ENCODE measurements around the gene HDAC8. TPM values are rescaled to one million over a fixed set of nuclear protein-coding genes. Genes with fewer than 3 reads are reported as not detected.

Gene HDAC8
- total and polyA plus RNA-seq, 9 donors = 16.9 to 33.7 (median 24.2) TPM

GRCh38 chrX:72366701-72367454, 205.8 kb downstream of the HDAC8 start:
- TF ChIP-seq EP300 (IDR thresholded peaks at IDR 0.05) = no peak
- no peak for TF ChIP-seq CTCF (IDR thresholded peaks at IDR 0.05)
- TF ChIP-seq POLR2A (IDR thresholded peaks at IDR 0.05) = no peak
- H3K4me1 ChIP-seq (ENCODE audit: insufficient read depth) = no peaks in the 10 kb centered on the region
- 71 to 77% (median 75%) methylated on average over 10 of the region's 10 CpGs for WGBS, 3 donors
- no peak overlapping the region for H3K27ac ChIP-seq
- H3K9me3 ChIP-seq = no peaks in the 10 kb centered on the region
- H3K4me3 ChIP-seq = no peak overlapping the region
- no peaks in the 10 kb centered on the region for H3K36me3 ChIP-seq
- no peak for DNase-seq
- H3K27me3 ChIP-seq = no peaks in the 10 kb centered on the region
- intact Hi-C loops (cut with DNase I) = no loop called here

- Histone ChIP-seq H3K4me1 (ENCODE audit: insufficient read depth) (no peaks in the 10 kb centered on the region), H3K27me3 (no peaks in the 10 kb centered on the region), H3K36me3 (no peaks in the 10 kb centered on the region), H3K9me3 (no peaks in the 10 kb centered on the region), H3K27ac (no peak overlapping the region), H3K4me3 (no peak overlapping the region)
- 68 to 76% (median 74%) methylated on average over 4 of the region's 4 CpGs for WGBS, 3 donors
- no peak for DNase-seq
- intact Hi-C loops (cut with DNase I) = no loop called here
- TF ChIP-seq EP300 (IDR thresholded peaks at IDR 0.05) (no peak), POLR2A (IDR thresholded peaks at IDR 0.05) (no peak), CTCF (IDR thresholded peaks at IDR 0.05) (no peak)
Measured at GRCh38 chrX:72366178-72366577, 206.5 kb downstream of the HDAC8 start.

GRCh38 chrX:72365126-72365525, 207.5 kb downstream of the HDAC8 start:
- Histone ChIP-seq H3K27me3 (no peaks in the 10 kb centered on the region), H3K27ac (no peak overlapping the region), H3K4me3 (no peak overlapping the region), H3K4me1 (ENCODE audit: insufficient read depth) (no peaks in the 10 kb centered on the region), H3K9me3 (no peaks in the 10 kb centered on the region), H3K36me3 (no peaks in the 10 kb centered on the region)
- WGBS, 3 donors = 67 to 74% (median 67%) methylated on average over 2 of the region's 2 CpGs
- intact Hi-C loops (cut with DNase I) = no loop called here
- no peak for TF ChIP-seq EP300 (IDR thresholded peaks at IDR 0.05)
- no peak for TF ChIP-seq POLR2A (IDR thresholded peaks at IDR 0.05)
- no peak for TF ChIP-seq CTCF (IDR thresholded peaks at IDR 0.05)
- no peak for DNase-seq

- WGBS, 3 donors = 82 to 89% (median 87%) methylated on average over 4 of the region's 4 CpGs
- Histone ChIP-seq H3K27ac (no peak overlapping the region), H3K27me3 (no peaks in the 10 kb centered on the region), H3K36me3 (no peaks in the 10 kb centered on the region), H3K9me3 (no peaks in the 10 kb centered on the region), H3K4me1 (ENCODE audit: insufficient read depth) (no peaks in the 10 kb centered on the region), H3K4me3 (no peak overlapping the region)
- no peak for DNase-seq
- intact Hi-C loops (cut with DNase I) = no loop called here
- TF ChIP-seq EP300 (IDR thresholded peaks at IDR 0.05) (no peak), POLR2A (IDR thresholded peaks at IDR 0.05) (no peak), CTCF (IDR thresholded peaks at IDR 0.05) (no peak)
Measured at GRCh38 chrX:72360326-72360725, 212.3 kb downstream of the HDAC8 start.

All from ovary (tissue), 9 donors.